PC-3 (cell line): Measurements from ENCODE around the gene RAB11A.

Experiments used
- EZH2 ChIP-seq: fragments of 300-600 bp; sonication (generic); IDR thresholded peaks from one replicate; pipeline ENCODE4 v1.6.1; 2017; ENCODE audit warnings: antibody characterized with exemption, mild to moderate bottlenecking, low read length; ENCODE audit not compliant: unreplicated experiment
- EZH2phosphoT487 ChIP-seq: fragments of 300-600 bp; sonication (generic); IDR thresholded peaks from 2 replicates; pipeline ENCODE4 v1.6.1; 2018; ENCODE audit warnings: mild to moderate bottlenecking, antibody characterized with exemption, low read length, borderline replicate concordance
- TF ChIP-seq, protein P1 (sequence below): fragments of 300-600 bp; sonication (generic); conservative IDR thresholded peaks from 2 replicates; pipeline ENCODE4 v1.5.1; 2017; ENCODE audit warnings: antibody characterized with exemption, low read depth, mild to moderate bottlenecking, low read length

GRCh38 chr15:65918945-65919344, 49.7 kb downstream of the RAB11A start:
- TF ChIP-seq, protein P1, sequence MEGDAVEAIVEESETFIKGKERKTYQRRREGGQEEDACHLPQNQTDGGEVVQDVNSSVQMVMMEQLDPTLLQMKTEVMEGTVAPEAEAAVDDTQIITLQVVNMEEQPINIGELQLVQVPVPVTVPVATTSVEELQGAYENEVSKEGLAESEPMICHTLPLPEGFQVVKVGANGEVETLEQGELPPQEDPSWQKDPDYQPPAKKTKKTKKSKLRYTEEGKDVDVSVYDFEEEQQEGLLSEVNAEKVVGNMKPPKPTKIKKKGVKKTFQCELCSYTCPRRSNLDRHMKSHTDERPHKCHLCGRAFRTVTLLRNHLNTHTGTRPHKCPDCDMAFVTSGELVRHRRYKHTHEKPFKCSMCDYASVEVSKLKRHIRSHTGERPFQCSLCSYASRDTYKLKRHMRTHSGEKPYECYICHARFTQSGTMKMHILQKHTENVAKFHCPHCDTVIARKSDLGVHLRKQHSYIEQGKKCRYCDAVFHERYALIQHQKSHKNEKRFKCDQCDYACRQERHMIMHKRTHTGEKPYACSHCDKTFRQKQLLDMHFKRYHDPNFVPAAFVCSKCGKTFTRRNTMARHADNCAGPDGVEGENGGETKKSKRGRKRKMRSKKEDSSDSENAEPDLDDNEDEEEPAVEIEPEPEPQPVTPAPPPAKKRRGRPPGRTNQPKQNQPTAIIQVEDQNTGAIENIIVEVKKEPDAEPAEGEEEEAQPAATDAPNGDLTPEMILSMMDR: no peak
- TF ChIP-seq EZH2phosphoT487: no peak
- no peak for TF ChIP-seq EZH2
